NCI-H82 treated with DMSO at 0.1 percent for 48 hours (cell line): ENCODE measurements around the gene FAM185A.
"Not testable (repeated sequence)": the region's sequence is repeated elsewhere in the genome, so short reads cannot be mapped to it uniquely, and the experiment has no call there.

Source experiments
- DNase-seq: peaks from one replicate; lab custom pipeline; 2025; ENCODE audit not compliant: unreplicated experiment; lab: John Stamatoyannopoulos, UW

Gene FAM185A

GRCh38 chr7:102828286-102828685 is 79.5 kb downstream of the FAM185A start:
- no peak for DNase-seq

- no peak for DNase-seq
These were observed 80.3 kb downstream of the FAM185A start for GRCh38 chr7:102829075-102829474.

DNA sequence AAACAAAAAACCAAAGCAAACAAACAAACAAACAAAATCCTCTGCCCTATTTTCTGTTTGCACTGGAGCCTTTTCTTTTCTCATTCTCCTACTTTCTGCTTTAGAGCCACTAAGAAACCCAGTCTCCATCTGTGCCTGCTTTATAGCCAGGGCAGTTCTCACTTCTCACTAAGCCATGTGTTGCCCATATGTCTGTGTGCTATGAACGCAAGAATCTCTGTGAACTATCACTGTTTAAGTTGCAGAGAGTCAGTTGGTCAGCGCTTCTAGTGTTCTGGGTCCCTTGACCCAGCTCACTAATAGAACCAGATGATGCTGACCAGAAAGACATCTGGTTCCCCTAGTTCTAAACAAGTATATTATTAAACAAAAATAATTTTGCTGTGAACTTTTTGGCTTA is 81.4 kb downstream of the FAM185A start:
- no peak for DNase-seq

DNA sequence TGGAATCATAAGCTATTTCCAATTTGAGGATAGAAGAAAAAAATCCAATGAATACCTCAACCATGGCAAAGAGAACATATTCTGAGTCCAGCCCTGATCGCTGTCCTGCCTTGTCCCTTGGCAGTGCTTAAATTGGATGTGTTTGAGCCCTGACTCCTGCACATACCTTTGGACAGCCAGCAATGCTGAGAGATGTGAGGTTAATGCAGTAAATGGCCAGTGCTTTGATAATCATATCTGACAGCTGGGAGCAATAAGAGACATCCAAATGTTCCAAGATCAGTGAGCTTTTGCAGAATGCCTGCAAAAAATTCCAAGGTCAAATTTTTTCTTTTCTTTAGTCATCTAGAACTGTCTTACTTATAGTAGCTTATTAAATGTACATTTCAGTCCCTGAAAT is 83.9 kb downstream of the FAM185A start:
- DNase-seq, result no peak

GRCh38 chr7:102833343-102833742 is 84.5 kb downstream of the FAM185A start:
- DNase-seq, result no peak

GRCh38 chr7:102834466-102834865 is 85.7 kb downstream of the FAM185A start:
- DNase-seq, result no peak

GRCh38 chr7:102834999-102835398 is 86.2 kb downstream of the FAM185A start:
- DNase-seq, result no peak

DNA sequence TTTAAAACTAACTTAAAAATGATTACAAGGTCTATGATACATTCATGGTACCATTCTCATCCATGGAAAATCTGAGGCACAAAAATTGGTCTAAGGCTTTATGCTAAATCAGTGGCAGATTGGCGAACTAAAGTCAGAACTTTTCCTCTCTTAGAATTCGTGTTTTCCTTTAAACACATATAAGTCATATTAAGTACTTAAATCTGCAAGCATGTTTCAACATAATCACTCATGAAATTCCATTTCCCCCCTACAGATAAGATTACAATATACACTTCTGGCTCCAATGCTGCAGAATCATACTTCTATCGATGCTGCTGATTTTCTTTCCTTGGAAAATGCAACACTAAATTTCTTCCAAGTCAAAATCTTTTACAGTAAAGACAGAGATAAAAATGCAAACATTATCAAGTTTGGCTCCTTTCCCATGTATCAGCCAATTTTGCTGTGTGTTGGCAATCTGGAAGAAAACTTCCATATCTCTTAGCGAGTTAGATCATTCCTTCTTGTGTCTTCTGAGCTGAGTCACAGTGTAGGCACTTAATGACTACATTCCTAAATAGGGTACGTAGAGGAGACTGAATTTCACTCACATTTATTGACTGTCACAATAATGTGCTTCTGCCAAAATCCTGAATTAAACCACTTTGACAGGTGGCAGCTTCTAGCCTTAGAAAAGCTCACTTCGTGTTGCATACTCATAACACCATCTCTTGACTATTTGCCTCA is 87.6 kb downstream of the FAM185A start:
- no peak for DNase-seq

- DNase-seq, result no peak
These were observed 88.2 kb downstream of the FAM185A start for GRCh38 chr7:102836977-102837376.

DNA sequence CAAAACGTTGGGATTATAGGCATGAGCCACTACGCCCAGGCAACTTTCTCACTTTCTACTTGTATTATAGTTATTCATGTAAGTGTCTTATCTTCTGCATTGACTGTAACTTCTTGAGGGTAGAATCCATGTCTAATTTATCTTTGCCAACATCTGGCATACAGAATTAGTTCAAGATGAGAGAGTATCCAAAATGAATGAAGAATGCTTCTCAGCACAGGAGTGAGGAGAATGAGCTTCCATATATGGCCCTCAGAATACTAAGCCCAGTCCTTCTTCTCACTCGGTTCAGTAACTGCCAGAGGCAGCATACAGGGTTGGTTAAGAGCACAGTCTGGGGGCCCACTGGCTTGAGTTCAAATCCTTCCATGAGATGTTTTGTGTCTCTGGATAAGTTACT is 89.0 kb downstream of the FAM185A start:
- DNase-seq, result no peak

GRCh38 chr7:102838572-102839101 is 89.8 kb downstream of the FAM185A start:
- not testable (repeated sequence) for DNase-seq

DNA sequence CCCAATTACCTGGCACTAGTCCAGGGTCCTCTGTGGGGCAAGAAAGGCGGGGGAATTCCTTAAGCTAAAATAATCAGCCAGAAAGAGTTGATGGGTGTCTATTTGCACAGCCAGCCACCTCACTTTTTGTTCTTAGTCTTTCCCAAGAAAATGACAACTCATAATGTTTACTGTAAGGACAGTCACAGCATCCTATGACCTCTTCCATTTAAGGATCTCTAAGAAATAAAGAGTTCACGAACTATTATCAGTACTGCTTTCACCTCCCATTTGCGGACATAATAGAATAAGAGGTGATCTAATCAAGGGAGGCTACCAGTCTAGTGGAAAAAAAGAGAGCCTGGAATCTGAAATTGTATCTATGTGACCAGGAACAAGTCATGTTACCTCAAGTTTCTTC is 91.6 kb downstream of the FAM185A start:
- no peak for DNase-seq

DNA sequence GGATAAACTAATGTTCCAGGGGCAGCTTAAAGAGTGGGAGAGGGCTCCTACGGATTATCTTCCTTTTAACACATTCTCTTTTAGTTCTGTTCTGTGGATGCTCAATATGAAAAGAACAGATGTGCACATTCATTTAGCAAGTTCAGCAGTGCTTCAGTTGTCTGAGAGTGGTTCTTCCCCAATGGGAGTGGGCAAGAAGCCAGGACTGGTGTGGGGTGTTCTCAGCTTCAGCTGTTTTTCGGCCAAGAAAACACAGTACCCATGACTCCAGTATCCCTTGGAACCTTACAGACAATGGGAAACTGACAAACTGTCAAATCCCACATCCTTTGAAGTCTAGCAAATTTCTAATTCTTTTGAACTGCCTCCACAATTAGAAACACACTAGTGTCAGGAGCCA is 92.5 kb downstream of the FAM185A start:
- no peak for DNase-seq

GRCh38 chr7:102842284-102842683 is 93.5 kb downstream of the FAM185A start:
- no peak for DNase-seq

DNA sequence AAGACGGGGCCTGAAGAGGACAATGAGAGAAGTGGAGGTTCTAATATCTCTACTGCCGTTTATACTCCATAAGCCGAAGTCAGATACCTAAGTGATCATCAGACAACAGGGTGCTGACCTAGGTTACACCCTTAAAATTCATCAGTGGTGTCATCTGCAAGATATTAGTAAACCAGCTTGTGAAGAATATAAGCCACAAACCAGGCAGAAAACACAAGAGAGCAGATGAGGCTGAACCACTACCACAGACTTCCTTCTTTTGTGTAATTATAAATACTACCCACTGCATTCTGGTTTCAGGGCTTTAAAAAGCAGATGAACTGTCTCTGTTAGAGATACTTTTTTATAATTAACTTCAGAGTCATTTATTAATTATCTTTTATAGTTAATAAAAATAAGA is 95.1 kb downstream of the FAM185A start:
- DNase-seq, result no peak

DNA sequence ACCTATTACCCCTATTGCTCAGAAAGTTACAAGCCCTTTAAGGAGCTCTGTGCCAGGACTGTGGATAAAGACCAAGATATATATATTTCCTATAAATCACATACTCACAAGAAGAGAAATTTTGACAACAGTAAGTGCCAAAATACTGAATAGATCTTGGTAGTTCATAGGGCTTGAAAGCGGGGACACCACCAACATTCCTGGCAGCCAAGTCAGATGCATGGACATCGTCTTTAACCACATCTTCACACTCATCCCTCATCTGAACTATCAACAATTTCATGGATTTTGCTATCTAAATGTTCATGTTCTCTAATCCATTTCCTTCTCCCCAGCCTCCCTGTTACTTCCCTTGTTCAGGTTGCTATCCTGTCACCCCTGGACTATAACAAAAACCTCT is 96.5 kb downstream of the FAM185A start:
- no peak for DNase-seq

- no peak for DNase-seq
These were observed 100.3 kb downstream of the FAM185A start for GRCh38 chr7:102849079-102849478.

GRCh38 chr7:102849538-102849937 is 100.7 kb downstream of the FAM185A start:
- no peak for DNase-seq

- DNase-seq, result no peak
These were observed 107.2 kb downstream of the FAM185A start for GRCh38 chr7:102856036-102856435.
